Stomach (tissue), 4 donors: ENCODE measurements around the gene DIS3L2.

Experiments used
- CTCF ChIP-seq, 7 experiments: fragments of 450-650 bp in 4 of 7; fragments of 200-600 bp in 3 of 7; sonication (generic) in 3 of 7; IDR thresholded peaks; one replicate each; pipeline ENCODE4 v1.5.1; 2016 to 2019; ENCODE audit warnings: antibody characterized with exemption in 7 of 7, control low read depth in 2 of 7, mild to moderate bottlenecking in 1 of 7
- POLR2A ChIP-seq, 4 donors: fragments of 450-650 bp; IDR thresholded peaks; one replicate each; pipeline ENCODE4 v1.6.1; 2016; ENCODE audit warnings: antibody characterized with exemption in 4 of 4, control low read depth in 2 of 4, mild to moderate bottlenecking in 1 of 4, moderate library complexity in 1 of 4
- POLR2AphosphoS5 ChIP-seq, 3 donors: sonication (generic); formaldehyde crosslinking; IDR thresholded peaks; one replicate each; pipeline ENCODE4 v1.6.1; 2016; ENCODE audit warnings: antibody characterized with exemption in 3 of 3

GRCh38 chr2:232341739-232342126 is 380.2 kb downstream of the DIS3L2 start:
- no peak for TF ChIP-seq CTCF (IDR thresholded peaks at IDR 0.05)
- TF ChIP-seq POLR2A (IDR thresholded peaks at IDR 0.05): no peak
- no peak for TF ChIP-seq POLR2AphosphoS5 (IDR thresholded peaks at IDR 0.05)
